ENCODE data around the gene STK33.

STK33 gene

GRCh38 chr11:8636127-8636526 lies 42.1 kb upstream of the STK33 start:
- H3K4me3 ChIP-seq (ENCODE audit: low read depth, low read length) = no peak overlapping the region
- DNase-seq (ENCODE audit: low read depth) = no peak
- TF ChIP-seq, protein P1, sequence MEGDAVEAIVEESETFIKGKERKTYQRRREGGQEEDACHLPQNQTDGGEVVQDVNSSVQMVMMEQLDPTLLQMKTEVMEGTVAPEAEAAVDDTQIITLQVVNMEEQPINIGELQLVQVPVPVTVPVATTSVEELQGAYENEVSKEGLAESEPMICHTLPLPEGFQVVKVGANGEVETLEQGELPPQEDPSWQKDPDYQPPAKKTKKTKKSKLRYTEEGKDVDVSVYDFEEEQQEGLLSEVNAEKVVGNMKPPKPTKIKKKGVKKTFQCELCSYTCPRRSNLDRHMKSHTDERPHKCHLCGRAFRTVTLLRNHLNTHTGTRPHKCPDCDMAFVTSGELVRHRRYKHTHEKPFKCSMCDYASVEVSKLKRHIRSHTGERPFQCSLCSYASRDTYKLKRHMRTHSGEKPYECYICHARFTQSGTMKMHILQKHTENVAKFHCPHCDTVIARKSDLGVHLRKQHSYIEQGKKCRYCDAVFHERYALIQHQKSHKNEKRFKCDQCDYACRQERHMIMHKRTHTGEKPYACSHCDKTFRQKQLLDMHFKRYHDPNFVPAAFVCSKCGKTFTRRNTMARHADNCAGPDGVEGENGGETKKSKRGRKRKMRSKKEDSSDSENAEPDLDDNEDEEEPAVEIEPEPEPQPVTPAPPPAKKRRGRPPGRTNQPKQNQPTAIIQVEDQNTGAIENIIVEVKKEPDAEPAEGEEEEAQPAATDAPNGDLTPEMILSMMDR (IDR thresholded peaks at IDR 0.05; ENCODE audit: control insufficient read depth, extremely low read depth, insufficient read depth) = no peak

DNA sequence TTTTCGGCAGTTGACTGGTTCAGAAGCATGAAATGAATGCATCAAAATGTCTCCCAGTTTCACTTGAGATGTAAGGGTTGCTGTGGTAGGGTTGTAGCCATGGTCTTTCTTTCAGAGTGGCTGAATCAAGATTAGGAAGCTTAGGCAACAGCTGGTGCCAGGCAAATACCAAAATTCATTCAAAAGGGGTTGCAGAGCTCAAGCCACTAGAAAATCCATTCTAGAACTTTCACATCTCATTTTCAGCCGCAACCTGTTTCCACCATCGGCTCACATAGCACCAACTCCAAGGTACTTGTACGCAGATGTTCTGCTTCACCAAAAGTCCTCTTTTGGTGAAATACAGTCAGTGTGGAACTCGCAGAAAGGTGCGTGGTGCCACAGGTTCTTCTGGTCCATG lies 40.5 kb upstream of the STK33 start:
- TF ChIP-seq, protein P1 (IDR thresholded peaks at IDR 0.05; ENCODE audit: control insufficient read depth, extremely low read depth, insufficient read depth) = no peak
- DNase-seq (ENCODE audit: low read depth) = no peak
- no peak overlapping the region for H3K4me3 ChIP-seq (ENCODE audit: low read depth, low read length)

- peak; percentile 40 for DNase-seq (ENCODE audit: low read depth)
- no peak overlapping the region for H3K4me3 ChIP-seq (ENCODE audit: low read depth, low read length)
- TF ChIP-seq, protein P1 (IDR thresholded peaks at IDR 0.05; ENCODE audit: control insufficient read depth, extremely low read depth, insufficient read depth) = no peak
Observed at GRCh38 chr11:8631395-8632118, 37.5 kb upstream of the STK33 start.

GRCh38 chr11:8624698-8625097 lies 30.7 kb upstream of the STK33 start:
- TF ChIP-seq, protein P1 (IDR thresholded peaks at IDR 0.05; ENCODE audit: control insufficient read depth, extremely low read depth, insufficient read depth) = no peak
- no peak overlapping the region for H3K4me3 ChIP-seq (ENCODE audit: low read depth, low read length)
- no peak for DNase-seq (ENCODE audit: low read depth)

- DNase-seq (ENCODE audit: low read depth) = no peak
- TF ChIP-seq, protein P1 (IDR thresholded peaks at IDR 0.05; ENCODE audit: control insufficient read depth, extremely low read depth, insufficient read depth) = no peak
- H3K4me3 ChIP-seq (ENCODE audit: low read depth, low read length) = no peak overlapping the region
Observed at GRCh38 chr11:8621147-8621546, 27.1 kb upstream of the STK33 start.

- TF ChIP-seq, protein P1 (IDR thresholded peaks at IDR 0.05; ENCODE audit: control insufficient read depth, extremely low read depth, insufficient read depth) = no peak
- H3K4me3 ChIP-seq (ENCODE audit: low read depth, low read length) = no peak overlapping the region
- no peak for DNase-seq (ENCODE audit: low read depth)
Observed at GRCh38 chr11:8617063-8617462, 23.0 kb upstream of the STK33 start.

Data from LNCaP clone FGC (cell line).